WERI-Rb-1 (cell line): ENCODE results near the gene DBNL.

Experiments used
- DNase-seq: peaks from one replicate; pipeline ENCODE4 v3.0.0-alpha.2; 2020
- H3K27ac ChIP-seq: fragments of 250-450 bp; sonication (Bioruptor Pico); 2 replicates; pipeline ENCODE4 v1.5.1; 2020; ENCODE audit warnings: mild to moderate bottlenecking, moderate library complexity
- H3K27me3 ChIP-seq: fragments of 250-450 bp; sonication (Bioruptor Pico); 2 replicates; pipeline ENCODE4 v1.5.1; 2021; ENCODE audit warnings: mild to moderate bottlenecking, low read depth, moderate library complexity; ENCODE audit not compliant: insufficient read depth, severe bottlenecking
- H3K36me3 ChIP-seq: fragments of 250-450 bp; sonication (Bioruptor Pico); 2 replicates; pipeline ENCODE4 v1.5.1; 2020; ENCODE audit warnings: mild to moderate bottlenecking, moderate library complexity
- H3K4me3 ChIP-seq: 2 replicates; pipeline ENCODE4 v1.5.1; 2011; ENCODE audit warnings: low read depth, mild to moderate bottlenecking, control low read depth, low read length
- H3K9me3 ChIP-seq: fragments of 250-450 bp; sonication (Bioruptor Pico); 2 replicates; pipeline ENCODE4 v1.5.1; 2021; ENCODE audit warnings: mild to moderate bottlenecking, moderate library complexity; ENCODE audit not compliant: severe bottlenecking
- TF ChIP-seq, protein P1 (sequence below): IDR thresholded peaks from 2 replicates; pipeline ENCODE4 v1.5.1; 2011; ENCODE audit warnings: low read depth, mild to moderate bottlenecking, control low read depth, inconsistent platforms, low read length

DBNL gene

DNA sequence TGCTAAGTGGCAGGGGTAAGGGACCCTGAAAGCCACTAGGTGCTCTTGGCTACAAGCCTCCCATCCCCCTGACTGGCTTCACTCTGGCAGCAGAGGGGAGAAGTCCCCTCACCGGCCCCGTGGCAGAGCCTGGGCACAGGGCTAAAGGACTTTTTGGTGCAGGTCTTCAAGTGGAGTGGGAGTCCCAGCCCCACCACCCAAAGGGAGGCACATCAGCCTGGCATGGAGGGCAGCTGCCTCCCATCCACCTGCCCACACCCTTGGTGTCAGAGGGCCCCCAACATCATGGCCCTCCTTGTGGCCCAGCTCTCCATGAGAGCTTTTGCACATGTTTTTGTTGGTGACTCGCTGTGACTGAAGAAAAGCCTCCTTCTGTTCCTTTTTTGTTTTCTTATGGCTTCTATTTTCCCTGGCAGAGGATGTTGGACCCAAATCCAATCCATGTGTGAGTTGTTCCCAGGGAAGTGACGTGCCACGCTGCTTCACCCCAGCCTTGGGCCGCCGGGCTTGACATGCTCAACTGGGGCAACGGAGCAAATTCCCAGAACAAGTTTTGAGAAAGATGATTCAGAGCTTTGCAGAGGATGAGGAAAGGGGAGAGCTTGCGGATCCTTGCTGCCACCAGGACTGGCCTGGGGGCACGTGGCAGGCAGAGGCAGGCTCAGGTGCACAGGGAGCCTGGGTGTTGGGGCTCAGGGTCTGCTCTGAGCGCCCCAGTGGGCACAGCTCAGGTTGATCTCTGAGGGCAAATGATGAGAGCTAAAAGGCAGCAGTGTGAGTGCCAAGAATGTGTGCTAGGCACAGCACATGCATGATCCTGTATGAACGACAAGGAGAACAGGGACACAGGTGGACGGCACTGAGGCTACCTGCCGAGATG lies 57.7 kb downstream of the DBNL start:
- Histone ChIP-seq H3K4me3 (no peak overlapping the region), H3K27me3 (no peaks in the 10 kb centered on the region), H3K27ac (no peak overlapping the region), H3K9me3 (no peaks in the 10 kb centered on the region), H3K36me3 (peaks cover 10% of the 10 kb centered on the region)
- no peak for DNase-seq
- TF ChIP-seq, protein P1, sequence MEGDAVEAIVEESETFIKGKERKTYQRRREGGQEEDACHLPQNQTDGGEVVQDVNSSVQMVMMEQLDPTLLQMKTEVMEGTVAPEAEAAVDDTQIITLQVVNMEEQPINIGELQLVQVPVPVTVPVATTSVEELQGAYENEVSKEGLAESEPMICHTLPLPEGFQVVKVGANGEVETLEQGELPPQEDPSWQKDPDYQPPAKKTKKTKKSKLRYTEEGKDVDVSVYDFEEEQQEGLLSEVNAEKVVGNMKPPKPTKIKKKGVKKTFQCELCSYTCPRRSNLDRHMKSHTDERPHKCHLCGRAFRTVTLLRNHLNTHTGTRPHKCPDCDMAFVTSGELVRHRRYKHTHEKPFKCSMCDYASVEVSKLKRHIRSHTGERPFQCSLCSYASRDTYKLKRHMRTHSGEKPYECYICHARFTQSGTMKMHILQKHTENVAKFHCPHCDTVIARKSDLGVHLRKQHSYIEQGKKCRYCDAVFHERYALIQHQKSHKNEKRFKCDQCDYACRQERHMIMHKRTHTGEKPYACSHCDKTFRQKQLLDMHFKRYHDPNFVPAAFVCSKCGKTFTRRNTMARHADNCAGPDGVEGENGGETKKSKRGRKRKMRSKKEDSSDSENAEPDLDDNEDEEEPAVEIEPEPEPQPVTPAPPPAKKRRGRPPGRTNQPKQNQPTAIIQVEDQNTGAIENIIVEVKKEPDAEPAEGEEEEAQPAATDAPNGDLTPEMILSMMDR, result no peak

DNA sequence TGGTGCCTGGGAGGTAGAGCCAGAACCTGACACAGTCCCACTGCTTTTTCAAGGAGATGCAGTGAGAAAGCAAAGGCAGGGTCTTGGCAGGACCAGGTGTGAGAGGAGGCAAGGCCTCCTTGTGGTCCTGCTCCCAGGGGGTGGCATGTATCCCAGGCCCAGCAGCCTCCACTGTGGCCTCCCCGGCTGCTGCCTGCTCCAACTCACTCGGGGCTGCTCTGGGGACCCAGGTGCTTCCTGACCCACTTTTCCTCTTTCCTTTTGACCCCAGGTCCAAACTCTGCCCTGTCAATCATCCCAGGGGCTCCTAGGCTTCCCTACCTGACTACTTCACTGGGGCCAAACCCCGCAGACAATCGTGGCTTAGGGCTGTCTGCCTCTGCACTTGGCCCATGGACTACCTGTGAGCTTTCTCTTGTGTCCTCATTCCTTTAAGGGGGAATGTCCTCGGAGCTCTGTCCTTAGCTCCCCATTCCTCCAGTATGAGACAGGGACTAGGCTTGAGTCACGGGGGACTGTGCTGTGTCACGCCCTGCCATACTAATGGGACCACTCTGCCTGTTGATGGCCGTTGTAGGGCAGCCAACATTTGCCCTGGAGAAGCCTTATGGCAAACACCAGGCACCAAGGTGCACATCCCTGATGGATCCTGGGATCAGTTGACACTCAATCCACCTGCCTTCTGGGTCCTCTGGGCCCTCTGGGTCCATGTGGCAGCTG lies 58.5 kb downstream of the DBNL start:
- Histone ChIP-seq H3K36me3 (peaks cover 14% of the 10 kb centered on the region), H3K9me3 (no peaks in the 10 kb centered on the region), H3K27ac (no peak overlapping the region), H3K27me3 (no peaks in the 10 kb centered on the region), H3K4me3 (no peak overlapping the region)
- no peak for DNase-seq
- TF ChIP-seq, protein P1, result no peak

DNA sequence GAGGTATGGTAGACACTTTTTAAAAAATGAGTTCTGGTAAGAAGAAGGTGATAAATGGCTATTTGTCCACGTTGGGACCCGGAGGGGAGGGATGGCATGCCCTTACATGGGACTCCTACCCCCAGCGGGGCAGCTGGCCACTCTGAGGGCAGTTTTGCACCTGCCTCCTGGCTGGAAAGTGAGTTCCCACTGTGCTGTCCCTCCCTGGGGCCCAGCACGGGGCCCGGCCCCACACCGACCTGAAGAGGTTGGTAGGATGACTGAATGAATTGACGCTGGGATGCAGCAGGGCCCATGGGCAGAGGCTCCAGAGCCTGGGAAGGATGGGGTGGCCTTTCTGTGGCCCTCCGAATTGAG lies 59.0 kb downstream of the DBNL start:
- Histone ChIP-seq H3K9me3 (no peaks in the 10 kb centered on the region), H3K27me3 (no peaks in the 10 kb centered on the region), H3K27ac (no peak overlapping the region), H3K4me3 (peak overlapping the region; percentile 22; the same call in 1 of the 2 replicates), H3K36me3 (peaks cover 17% of the 10 kb centered on the region)
- no peak for DNase-seq
- TF ChIP-seq, protein P1, result no peak

DNA sequence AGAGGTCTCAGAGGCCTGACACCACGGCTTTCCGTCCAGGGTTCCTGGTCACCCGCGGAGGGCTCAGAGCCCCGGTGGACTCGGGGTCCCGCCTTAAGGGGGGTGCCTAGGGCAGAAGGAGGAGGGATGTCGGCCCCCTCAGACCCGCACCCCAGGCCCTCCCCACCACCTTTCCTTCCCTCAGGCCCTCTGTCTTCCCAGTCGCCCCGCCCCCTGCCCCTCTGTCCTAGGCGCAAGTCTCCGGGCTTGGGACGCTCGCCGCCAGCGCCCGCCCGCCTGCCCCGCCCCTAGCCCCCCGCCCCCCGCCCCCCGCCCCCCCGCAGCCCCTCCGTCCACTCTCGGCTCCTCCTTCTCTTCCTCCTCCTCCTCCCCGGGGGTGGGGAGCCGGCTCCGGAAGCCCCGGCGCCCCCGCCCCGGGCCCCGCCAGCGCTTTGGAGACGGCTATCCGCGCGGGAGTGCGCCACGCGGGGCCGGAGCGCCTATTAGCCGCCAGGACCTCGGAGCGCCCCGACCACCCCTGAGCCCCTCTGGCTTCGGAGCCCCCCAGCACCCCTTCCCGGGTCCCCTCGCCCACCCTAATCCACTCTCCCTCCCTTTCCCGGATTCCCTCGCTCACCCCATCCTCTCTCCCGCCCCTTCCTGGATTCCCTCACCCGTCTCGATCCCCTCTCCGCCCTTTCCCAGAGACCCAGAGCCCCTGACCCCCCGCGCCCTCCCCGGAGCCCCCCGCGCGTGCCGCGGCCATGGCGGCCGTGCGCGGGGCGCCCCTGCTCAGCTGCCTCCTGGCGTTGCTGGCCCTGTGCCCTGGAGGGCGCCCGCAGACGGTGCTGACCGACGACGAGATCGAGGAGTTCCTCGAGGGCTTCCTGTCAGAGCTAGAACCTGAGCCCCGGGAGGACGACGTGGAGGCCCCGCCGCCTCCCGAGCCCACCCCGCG lies 59.7 kb downstream of the DBNL start, which contains the start of gene AEBP1:
Gene AEBP1, plus strand, starts transcription at position 423 of the 937 bp plus-strand sequence. Its CDS starts 321 bp downstream, at position 744.
- Histone ChIP-seq H3K9me3 (no peaks in the 10 kb centered on the region), H3K4me3 (peak within 1 kb of the TSS; percentile 46), H3K27me3 (no peaks in the 10 kb centered on the region), H3K36me3 (peaks cover 21% of the 10 kb centered on the region), H3K27ac (peak within 1 kb of the TSS; percentile 63)
- peak; percentile 63 for DNase-seq
- TF ChIP-seq, protein P1, result peak; percentile 28; the same call in 1 of the 2 replicates
